Measurements from ENCODE around the gene APLN.

APLN gene, protein sequence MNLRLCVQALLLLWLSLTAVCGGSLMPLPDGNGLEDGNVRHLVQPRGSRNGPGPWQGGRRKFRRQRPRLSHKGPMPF

DNA sequence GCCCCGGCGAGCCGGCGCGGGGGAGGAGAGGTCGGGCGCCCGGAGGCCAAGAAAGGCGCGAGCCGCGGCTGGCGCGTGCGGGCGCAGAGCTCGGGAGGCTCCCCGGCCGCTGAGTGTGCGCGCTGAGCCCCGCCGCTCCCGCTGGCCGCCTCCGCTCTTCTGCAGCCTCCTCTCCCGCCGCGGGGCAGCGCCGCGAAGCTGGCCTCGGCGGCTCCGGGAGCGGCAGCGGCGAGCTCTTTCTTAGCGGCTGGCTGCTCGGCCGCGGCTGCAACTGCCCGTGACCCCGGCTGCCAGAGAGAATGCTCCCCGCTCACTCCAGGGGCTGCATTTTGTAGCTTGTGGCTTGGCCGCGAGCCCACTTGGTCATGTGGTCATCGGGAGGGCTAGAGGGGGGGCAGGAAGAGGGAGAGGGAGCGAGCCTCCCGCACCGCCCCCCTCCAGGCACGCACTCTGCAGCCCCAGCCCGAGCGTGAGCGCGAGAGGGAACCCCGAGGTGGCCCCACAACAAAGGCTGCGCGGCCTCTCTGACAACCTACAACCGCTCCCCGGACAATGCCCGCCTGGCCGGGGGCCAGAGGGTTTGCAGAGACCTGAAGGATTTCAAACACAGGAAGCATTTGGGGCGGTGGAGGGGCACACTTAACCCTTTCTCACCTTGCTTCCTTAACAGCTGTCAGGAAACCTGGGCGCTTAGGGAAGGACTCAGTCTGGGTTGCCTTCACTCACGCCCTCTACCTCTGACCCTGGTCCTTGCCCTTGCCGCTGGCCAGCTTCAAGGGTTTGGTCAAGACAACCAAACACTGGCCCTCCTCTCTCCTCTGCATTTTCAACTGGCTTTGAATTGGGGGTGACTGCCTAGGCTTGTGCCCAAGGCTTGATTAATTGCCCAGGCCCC is at the start of gene APLN:
Gene APLN (minus strand): TSS at position 305 of the 895 bp plus-strand sequence. CDS start 326 bp downstream, outside the sequence.
- DNase-seq: no peak

- no peak for DNase-seq
Measured at GRCh38 chrX:129704491-129704890, 49.7 kb upstream of the APLN start.

DNA sequence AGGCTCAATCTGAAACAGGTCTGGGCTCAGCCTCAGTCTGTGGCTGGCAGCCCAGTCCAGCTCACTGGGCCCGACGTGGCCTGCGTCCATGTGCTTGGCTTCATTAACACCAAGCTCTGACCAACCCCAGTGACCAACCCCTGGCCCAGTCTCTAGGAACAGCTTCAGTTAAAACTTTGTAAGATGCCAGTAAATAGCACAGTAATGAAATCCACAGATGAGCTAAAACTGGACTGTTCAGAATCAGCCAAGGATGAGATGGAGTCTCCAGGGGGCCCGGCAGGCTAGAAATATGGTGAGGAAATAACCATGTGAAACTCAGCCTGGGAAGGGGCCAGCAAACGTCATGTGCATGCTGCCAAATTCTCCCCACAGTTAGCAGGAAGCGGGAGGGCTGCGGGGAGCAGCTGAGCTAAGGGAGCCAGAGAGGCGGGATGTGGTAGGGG is 46.9 kb upstream of the APLN start:
- no peak for DNase-seq

GRCh38 chrX:129700536-129700935 is 45.8 kb upstream of the APLN start:
- DNase-seq: no peak

GRCh38 chrX:129698150-129698549 is 43.4 kb upstream of the APLN start:
- no peak for DNase-seq

DNA sequence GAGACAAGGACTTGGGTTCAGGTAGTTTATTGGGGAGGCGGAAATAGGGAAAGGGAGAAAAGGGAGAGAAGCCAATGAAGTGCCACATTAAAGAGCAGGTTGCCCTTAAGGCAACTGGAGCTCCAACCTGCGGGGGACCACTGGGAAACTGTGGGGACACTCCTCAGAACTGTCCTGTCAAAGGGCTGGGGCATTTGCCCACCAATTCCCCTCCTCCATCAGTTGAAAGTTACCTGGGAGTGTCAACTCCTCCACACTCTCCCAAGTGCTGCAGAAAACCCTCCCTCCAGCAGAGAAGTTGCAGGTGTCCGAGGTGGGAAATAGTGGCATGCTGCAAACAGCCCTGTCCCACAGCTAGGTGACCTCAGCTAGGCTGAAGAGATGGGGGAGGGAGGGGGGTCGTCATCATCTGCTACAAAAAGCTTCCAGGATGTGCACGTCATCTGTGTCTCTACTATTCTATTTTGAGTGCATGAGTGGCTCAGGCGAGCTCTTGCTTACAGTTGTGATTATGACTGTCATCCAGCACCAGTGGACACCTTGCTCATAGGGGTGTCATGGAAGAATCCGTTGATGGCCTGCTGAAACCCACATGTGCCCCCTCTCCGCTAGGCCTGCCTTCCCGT is 42.6 kb upstream of the APLN start:
- no peak for DNase-seq

- DNase-seq: no peak
Measured at GRCh38 chrX:129696463-129697155, 41.9 kb upstream of the APLN start.

- no peak for DNase-seq
Measured at GRCh38 chrX:129695937-129696336, 41.2 kb upstream of the APLN start.

- DNase-seq: no peak
Measured at GRCh38 chrX:129695535-129695934, 40.8 kb upstream of the APLN start.

DNA sequence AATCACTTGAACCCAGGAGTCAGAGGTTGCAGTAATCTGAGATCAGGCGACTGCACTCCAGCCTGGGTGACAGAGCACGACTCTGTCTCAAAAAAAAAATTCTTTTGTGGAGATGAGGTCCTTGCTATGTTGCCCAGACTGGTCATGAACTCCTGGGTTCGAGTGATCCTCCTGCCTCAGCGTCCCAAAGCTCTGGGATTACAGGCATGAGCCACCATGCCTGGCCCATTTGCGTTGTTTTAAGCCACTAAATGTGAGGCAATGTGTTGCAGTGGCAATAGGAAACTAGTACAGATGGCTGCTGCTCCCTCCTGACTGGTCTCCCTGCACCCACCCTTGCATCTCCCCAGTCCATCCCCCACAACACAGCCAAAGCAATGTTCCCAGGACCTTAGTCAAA is 40.0 kb upstream of the APLN start:
- no peak for DNase-seq

DNA sequence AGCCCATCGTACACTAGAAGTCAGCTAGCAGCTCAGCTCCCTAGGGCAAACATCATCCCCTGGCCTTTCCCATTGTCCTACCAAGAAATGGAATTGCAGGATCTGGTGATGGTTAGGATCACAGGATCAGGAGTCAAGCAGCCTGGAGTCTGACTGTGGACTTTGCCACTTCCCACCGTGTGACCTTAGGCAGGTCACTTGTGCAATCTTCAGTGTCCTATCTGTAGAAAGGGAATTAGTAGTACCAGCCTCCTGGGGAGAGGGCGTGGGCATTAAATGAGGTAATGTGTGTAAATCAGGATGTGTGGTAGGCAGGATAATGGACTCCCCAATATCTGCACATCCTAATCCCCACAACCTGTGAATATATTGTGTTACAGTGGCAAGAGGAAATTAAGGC is 38.6 kb upstream of the APLN start:
- DNase-seq: no peak

GRCh38 chrX:129690435-129690834 is 35.7 kb upstream of the APLN start:
- no peak for DNase-seq

- no peak for DNase-seq
Measured at GRCh38 chrX:129689796-129690195, 35.0 kb upstream of the APLN start.

- DNase-seq: no peak
Measured at GRCh38 chrX:129688097-129688496, 33.3 kb upstream of the APLN start.

DNA sequence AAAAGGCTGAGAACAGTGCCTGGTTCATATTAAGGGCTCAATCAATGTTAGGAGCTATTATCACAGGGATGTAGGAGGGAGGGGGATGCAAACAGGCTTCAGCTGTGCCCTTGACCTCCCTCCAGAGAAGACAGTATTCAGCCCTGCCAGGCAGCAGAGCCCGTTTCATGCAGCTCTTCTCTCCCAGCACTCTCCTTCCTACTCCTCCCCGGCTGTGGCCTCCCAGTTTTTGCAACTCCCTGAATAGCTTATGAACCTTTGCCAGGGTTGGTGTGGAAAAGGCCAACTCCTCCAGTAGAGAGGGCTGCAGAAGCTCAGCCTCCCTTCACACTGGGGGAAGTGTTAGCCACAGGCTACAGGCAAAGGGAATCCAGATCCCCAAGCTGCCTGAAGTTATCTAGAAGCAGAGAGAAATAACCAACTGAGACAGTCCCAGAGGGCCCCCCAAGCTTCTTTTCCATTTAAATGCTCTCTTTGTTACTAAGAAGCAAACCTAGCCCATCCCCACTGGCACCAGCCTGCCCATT is 31.7 kb upstream of the APLN start:
- DNase-seq: no peak

GRCh38 chrX:129682979-129683378 is 28.2 kb upstream of the APLN start:
- no peak for DNase-seq

GRCh38 chrX:129679901-129680300 is 25.1 kb upstream of the APLN start:
- no peak for DNase-seq

DNA sequence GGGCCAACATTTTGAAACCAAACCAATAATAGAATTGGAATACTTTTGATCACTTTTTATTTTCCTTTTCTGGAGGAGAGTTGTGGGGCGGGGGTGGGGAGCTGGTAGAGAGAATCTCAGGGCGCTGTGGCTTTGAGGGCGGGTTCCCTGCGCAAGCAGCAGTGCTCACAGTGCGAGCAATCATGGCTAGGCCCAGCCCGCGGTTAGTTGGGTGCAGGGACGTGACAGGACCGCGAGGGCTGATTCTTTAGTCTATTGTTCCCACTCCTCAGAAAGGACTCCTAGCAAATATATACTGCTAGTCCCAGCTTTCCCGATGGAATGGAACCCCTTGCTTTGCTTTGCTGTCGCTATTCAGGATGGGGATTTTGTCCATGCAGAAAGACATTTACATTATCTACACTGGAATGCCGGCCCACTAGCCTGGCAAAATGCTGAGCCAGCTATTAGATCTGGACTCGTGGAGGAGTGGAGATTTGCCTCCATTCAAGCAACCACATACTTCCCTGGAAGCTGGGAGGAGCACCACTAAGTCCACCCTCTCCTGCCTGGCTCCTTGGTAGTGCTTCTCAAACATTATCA is 23.9 kb upstream of the APLN start:
- no peak for DNase-seq

GRCh38 chrX:129667412-129667811 is 12.7 kb upstream of the APLN start:
- no peak for DNase-seq

- DNase-seq: no peak
Measured at GRCh38 chrX:129665916-129666644, 11.3 kb upstream of the APLN start.

- DNase-seq: no peak
Measured at GRCh38 chrX:129663171-129663570, 8.4 kb upstream of the APLN start.

DNA sequence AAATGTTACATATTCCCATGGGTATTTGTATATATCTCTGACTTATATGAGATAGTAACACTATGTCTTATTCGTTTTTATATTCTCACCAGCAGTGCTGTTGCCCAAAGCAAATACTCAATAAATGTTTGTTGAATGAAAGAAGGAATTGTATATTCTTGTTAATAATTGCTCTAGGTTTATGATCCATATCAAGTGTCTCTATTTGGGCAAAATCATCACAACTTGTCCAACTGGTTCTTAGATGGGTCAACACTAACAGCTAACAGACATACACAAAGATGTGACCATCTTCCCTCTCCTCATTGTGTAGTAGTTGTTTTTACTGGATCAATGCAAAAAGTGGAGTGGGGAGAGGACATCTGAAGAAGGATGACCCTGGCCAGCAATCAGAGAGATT is 6.6 kb upstream of the APLN start:
- no peak for DNase-seq

Data from activated CD4-positive, alpha-beta T cell treated with anti-CD3 and anti-CD28 coated beads, Interleukin-2, Interleukin-6, amounts not matched to agents 100 ng/mL and 50 ng/mL, durations not matched to agents 16 hours and 8 hours (primary cell).